Measurements from ENCODE around the gene MYO9A.
"Not testable (repeated sequence)": the region's sequence is repeated elsewhere in the genome, so short reads cannot be mapped to it uniquely, and the experiment has no call there.

The MYO9A gene

GRCh38 chr15:72086920-72087648, 30.9 kb downstream of the MYO9A start:
- DNase-seq, result no peak

GRCh38 chr15:72086010-72086697, 31.8 kb downstream of the MYO9A start:
- no peak for DNase-seq

- DNase-seq, result no peak
These were observed 35.8 kb downstream of the MYO9A start for GRCh38 chr15:72082176-72082575.

- no peak for DNase-seq
These were observed 39.1 kb downstream of the MYO9A start for GRCh38 chr15:72078887-72079286.

- no peak for DNase-seq
These were observed 40.0 kb downstream of the MYO9A start for GRCh38 chr15:72077950-72078349.

GRCh38 chr15:72074335-72075060, 43.5 kb downstream of the MYO9A start:
- no peak for DNase-seq

- not testable (repeated sequence) for DNase-seq
These were observed 46.5 kb downstream of the MYO9A start for GRCh38 chr15:72071448-72071825.

- DNase-seq, result no peak
These were observed 47.0 kb downstream of the MYO9A start for GRCh38 chr15:72070817-72071447.

GRCh38 chr15:72068856-72069255, 49.1 kb downstream of the MYO9A start:
- no peak for DNase-seq

- no peak for DNase-seq
These were observed 52.1 kb downstream of the MYO9A start for GRCh38 chr15:72065801-72066200.

GRCh38 chr15:72063186-72063585, 54.8 kb downstream of the MYO9A start:
- no peak for DNase-seq

- no peak for DNase-seq
These were observed 55.6 kb downstream of the MYO9A start for GRCh38 chr15:72062319-72062718.

- no peak for DNase-seq
These were observed 57.2 kb downstream of the MYO9A start for GRCh38 chr15:72060687-72061250.

- DNase-seq, result no peak
These were observed 59.4 kb downstream of the MYO9A start for GRCh38 chr15:72058585-72058984.

- DNase-seq, result no peak
These were observed 60.3 kb downstream of the MYO9A start for GRCh38 chr15:72057548-72058091.

GRCh38 chr15:72056217-72056616, 61.7 kb downstream of the MYO9A start:
- not testable (repeated sequence) for DNase-seq

GRCh38 chr15:72053297-72053696, 64.7 kb downstream of the MYO9A start:
- DNase-seq, result not testable (repeated sequence)

- no peak for DNase-seq
These were observed 67.2 kb downstream of the MYO9A start for GRCh38 chr15:72050700-72051099.

- DNase-seq, result no peak
These were observed 70.9 kb downstream of the MYO9A start for GRCh38 chr15:72047020-72047419.

GRCh38 chr15:72044956-72045355, 73.0 kb downstream of the MYO9A start:
- no peak for DNase-seq

GRCh38 chr15:72042865-72043264, 75.1 kb downstream of the MYO9A start:
- no peak for DNase-seq

GRCh38 chr15:72042054-72042453, 75.9 kb downstream of the MYO9A start:
- DNase-seq, result no peak

- DNase-seq, result no peak
These were observed 80.6 kb downstream of the MYO9A start for GRCh38 chr15:72037321-72037720.
